ENCODE results near the gene DNAI2.

- no peak for TF ChIP-seq CTCF (IDR thresholded peaks at IDR 0.05)
- TF ChIP-seq POLR2A (IDR thresholded peaks at IDR 0.05): no peak
Observed at GRCh38 chr17:74359916-74360315, 85.9 kb downstream of the DNAI2 start.

Data from thyroid gland (tissue), 4 donors.